T-helper 1 cell (primary cell): ENCODE results near the gene KCNJ13.
A peak's percentile ranks its signal among the peaks of the same experiment; 100 is the strongest.
"Not testable (repeated sequence)": the region's sequence is repeated elsewhere in the genome, so short reads cannot be mapped to it uniquely, and the experiment has no call there.

ENCODE experiments used
- DNase-seq, 5 donors: peaks; one replicate each; pipeline ENCODE4 v3.0.0-alpha.2; 2012 to 2020

The KCNJ13 gene

DNA sequence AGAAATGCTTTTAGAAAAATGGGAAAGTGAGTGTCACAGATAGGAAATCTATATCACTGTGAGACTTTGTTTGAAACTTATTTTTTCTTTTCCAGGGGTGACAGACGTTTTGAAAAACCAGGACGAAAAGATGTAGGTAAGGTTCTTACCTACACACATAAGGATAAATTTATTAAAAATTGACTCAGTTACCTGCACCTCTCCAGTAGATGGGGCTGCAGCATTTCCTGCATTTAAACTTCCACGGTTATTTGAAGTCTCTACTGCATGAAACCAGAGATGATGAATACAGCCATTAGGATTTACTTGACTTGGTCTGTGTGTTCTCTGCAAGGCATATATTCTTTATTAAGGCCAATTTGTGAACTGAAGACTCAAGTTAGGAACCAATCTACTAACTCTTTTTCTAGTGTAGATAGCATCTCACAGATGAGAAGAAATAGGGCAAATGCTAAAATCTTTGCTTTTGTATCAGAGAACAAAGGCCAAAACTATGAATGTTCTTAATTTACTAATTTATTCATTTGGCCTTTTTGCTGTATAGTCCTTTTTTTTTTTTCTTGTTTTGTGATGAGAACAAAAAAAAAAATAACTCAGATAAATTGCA, 15.0 kb downstream of the KCNJ13 start:
- DNase-seq = peak in 4 of 5 donors; percentile 7 to 47 (median 22)

DNA sequence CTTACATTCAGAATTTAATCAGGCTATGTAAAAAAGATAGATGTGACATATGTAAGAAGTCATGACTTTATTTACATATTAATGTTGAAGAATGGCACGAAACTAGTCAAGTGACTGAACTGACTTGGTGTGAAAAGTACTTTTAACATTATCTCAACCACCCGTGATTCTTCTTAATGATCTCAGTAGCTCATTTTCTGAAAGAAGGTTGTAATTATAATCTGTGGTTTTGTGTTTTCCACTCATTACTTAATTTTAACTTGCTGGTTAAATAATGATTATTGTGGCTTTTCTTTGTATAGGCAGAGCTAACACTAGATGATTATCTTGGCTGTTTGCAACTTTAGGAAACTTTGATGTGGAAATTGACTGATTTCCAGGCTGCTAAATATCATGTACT, 18.5 kb downstream of the KCNJ13 start:
- DNase-seq = no peak

DNA sequence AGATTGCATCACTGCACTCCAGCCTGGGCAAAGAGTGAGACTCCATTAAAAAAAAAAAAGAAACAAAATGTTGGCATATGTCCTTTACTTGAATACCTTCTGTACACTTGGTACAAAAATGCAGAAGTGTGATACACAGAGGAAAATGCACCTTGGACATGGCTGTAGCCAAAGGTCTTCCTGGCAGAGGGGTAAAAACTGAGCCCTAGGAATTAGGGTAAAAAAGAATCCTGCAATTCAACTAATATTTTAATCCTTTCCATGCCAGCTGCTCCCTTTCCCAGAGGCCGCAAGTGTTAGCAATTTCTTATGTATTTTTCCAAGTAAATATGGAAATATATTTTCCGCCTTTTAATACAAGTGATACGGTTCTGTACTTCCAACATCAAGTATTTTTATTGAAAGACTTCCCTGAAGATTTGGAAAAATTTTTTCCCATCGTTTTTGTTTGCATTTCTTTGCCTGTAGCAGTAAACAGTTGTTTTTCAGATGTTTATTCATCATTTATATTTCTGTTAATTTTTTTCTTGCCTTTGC, 26.2 kb downstream of the KCNJ13 start:
- DNase-seq = no peak

DNA sequence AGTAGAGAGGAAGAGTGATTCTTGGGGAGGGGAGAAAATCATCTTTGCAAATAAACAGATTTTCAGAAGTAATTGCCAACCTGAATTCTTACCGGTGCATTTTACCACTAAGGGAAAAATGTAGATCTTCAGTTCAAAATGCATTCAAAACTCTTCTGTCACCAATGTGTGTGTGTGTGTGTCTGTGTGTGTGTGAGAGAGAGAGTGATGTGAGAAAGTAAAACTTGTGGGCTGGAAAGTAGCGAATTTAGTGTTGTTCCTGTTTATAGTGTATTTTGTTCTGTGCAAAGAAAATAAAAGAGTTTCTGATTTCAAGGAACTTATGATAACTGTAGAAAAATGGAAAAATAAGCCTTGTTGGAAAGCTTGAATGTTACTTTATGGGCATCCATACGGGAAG, 27.0 kb downstream of the KCNJ13 start:
- no peak for DNase-seq

DNA sequence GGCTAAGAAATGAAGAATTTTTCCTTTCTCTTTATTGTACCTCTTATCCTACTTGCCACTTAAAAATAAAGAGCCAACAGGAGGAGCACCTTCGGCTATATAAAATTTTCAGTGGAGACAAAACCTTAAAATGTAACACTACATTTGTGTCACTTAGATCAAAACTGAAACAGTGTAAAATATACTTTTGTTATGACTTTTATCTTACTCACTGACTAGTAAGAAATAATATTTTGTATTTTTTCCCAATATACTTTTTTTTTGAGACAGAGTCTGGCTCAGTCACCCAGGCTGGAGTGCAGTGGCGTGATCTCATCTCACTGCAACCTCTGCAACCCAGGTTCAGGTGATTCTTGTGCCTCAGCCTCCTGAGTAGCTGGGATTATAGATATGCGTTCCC, 28.3 kb downstream of the KCNJ13 start:
- no peak for DNase-seq

DNA sequence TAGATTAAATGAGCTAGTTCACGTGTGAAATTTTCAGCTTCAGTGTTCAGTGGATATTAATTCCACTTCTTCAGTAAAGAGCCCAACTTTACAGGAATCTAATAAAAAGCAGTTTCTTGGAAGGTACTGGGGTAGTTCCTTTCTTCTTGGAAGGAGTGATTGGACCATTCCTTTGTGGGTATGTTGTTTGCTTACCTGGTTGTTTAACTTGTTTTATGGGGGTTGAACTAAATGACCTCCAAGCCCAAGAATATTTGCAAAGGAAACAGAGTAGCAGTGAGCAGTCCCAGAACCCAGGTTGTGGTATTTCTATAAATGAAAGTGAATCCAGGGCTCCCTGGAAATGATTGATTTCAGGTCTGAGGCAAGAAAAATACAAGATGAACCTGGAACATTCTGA, 31.4 kb downstream of the KCNJ13 start:
- no peak for DNase-seq

DNA sequence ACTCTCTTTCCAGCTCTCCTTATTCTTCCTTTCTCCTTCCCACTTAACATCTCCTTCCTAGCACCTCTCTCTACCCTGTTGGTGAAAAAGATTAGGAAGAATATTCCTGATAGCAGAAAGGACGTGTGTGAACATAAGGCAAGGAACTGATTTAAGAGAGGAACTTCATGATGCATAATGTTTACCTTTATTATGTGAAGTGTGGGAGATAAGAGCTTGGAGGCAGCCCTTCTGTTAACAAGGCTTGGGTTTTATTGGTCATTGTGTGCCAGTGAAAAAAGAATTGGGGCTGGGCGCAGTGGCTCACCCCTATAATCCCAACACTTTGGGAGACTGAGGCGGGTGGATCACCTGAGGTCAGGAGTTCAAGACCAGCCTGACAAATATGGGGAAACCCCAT, 34.4 kb downstream of the KCNJ13 start:
- DNase-seq = no peak

DNA sequence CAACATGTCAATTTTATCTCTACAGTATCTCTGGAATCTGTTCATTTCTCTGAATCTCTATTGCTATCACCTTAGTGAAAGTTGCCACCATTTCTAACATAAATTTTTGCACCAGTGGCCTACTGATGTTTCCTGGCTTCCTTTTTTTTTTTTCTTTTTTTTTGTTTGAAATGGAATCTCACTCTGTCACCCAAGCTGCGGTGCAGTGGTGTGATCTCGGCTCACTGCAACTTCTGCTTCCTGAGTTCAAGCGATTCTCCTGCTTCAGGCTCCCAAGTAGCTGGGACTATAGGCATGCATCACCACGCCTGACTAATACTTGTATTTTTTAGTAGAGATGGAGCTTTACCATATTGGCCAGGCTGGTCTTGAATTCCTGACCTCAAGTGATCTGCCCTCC, 35.1 kb downstream of the KCNJ13 start:
- no peak for DNase-seq

DNA sequence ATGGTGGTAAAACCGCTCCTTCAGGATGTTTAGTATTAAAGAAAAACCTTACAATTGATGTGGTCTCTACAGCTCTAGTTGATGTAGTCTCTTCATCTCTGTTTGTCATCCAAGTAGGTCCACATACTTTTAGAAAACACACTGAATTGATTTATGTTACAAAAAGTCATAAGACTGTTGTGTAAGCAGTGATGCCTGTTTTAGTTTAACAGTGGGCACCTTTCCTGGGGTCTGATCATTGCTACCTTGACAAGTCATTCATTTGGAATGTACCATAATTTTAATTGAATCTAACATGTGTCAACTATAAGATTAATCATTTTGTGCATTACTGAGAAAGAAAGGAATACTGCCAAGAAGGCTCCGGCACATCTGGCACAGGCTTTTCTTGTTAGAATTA, 44.9 kb downstream of the KCNJ13 start:
- no peak for DNase-seq

DNA sequence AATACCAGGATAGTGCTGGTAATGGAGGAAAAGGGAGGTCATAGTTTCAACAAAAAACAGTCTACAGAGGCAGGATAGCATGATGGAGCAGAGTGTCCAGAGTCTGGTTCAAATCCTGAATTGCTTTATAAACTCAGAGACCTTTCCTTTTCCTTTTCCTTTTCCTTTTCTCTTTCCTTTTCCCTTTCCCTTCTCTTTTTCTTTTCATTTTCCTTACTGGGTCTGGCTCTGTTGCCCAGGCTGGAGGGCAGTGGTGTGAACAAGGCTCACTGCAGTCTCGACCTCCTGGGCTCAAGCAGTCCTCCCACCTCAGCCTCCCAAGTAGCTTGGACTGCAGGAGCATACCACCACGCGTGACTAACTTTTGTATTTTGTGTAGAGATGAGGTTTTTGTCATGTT, 47.6 kb downstream of the KCNJ13 start:
- no peak for DNase-seq

DNA sequence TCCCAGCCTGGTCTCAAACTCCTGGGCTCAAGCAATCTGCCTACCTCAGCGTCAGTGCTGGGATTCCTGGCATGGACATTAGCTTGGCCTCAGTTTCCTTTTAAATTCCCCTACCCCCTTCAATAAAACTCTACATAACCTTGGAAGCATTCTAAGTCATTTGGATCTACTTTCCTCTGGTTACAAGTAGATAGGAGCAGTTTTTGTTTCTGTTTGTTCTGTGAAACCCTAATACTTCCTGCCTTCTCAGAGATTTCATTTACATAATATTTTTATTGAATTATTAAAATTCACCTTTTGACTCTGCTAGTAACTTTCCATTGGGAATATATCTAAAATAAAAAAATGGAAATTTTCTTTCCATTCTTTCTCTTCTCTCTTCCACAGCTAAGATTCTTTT, 53.3 kb downstream of the KCNJ13 start:
- no peak for DNase-seq

DNA sequence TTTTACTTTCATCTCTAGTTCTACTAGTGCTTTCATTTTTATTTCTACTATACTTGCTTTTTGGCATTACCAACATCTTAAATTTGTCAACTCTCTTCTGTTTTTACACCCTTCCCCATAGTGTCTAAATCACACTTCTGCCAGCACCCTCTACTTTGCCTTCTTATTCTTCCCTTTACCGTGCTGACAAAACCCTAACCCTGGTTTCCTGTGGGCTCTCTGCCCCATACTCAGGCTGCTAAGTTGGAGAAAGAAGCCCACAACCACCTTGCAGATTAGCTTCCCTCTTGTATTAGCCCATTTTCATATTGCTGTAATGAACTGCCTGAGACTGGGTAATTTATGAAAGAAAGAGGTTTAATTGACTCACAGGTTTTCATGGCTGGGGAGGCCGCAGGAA, 54.5 kb downstream of the KCNJ13 start:
- no peak for DNase-seq

DNA sequence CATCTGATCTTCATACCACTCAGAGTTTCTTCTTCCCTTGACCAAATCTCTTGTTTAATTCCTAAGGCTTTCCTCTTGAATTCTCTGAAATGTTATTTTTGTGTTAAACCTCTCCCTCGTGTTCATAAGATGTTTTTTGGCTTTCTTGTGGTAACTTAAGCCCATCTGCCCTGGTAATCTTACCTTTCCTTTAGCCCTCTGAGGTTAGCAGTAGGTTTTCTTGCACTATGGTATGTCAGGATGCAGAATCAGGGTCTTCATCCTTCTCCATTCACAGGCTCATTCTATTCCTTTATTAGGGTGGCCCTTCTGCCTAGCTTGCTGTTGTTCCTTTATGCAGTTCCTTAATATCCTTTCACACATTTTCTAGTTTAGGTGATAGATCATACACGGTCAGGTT, 55.1 kb downstream of the KCNJ13 start:
- DNase-seq = no peak

DNA sequence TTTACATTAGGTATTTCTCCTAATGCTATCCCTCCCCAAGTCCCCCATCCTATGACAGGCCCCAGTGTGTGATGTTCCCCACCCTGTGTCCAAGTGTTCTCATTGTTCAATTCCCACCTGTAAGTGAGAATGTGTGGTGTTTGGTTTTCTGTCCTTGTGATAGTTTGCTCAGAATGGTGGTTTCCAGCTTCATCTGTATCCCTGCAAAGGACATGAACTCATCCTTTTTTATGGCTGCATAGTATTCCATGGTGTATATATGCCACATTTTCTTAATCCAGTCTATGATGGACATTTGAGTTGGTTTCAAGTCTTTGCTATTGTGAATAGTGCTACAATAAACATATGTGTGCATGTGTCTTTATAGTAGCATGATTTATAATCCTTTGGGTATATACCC, 56.3 kb downstream of the KCNJ13 start:
- not testable (repeated sequence) for DNase-seq
